ENCODE data around the gene KRT28. TPM values are rescaled to one million over a fixed set of nuclear protein-coding genes. Genes with fewer than 3 reads are reported as not detected.
"Not testable (repeated sequence)": the region's sequence is repeated elsewhere in the genome, so short reads cannot be mapped to it uniquely, and the experiment has no call there.

The KRT28 gene
- total RNA-seq, 1 donor from 2014 or later = not detected

GRCh38 chr17:40782450-40782849, 17.3 kb downstream of the KRT28 start, which contains the start of gene KRT27:
KRT27 (minus strand) TSS chr17:40782550; CDS start chr17:40782493, 57 bp downstream.
- intact Hi-C loops (cut with micrococcal nuclease) = no loop called here

DNA sequence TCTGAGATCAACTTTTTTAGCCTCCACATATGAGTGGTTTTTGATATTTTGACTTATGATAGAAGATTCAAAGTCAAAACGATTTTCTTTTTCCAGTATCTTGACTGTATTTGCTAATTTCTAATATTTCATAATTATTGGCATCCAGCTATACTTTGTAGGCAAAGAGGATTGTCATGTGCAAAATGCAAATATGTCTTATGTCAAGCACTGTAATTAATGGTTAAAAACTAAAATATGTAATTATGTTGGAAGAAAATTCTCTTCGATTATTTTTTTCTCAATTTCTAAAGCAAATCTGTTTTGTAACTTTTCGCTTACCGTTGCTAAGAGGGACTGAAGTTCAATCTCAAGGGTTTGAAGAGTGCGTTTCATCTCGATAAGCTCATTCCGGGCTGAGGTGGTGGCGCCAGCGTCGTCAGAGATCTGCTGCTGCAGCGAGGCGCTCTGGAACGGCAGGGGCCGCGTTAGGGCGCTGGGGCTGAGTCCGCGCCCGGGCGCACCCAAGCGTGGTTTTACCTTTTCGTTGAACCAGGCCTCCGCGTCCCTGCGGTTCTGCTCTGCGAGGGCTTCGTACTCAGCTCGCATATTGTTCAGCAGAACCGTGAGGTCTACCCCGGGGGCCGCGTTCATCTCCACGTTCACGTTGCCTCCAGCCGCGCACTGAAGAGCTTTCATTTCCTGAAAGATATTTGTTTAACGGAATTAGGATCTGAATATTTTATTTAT, 20.4 kb downstream of the KRT28 start:
- intact Hi-C loops (cut with micrococcal nuclease) = no loop called here

DNA sequence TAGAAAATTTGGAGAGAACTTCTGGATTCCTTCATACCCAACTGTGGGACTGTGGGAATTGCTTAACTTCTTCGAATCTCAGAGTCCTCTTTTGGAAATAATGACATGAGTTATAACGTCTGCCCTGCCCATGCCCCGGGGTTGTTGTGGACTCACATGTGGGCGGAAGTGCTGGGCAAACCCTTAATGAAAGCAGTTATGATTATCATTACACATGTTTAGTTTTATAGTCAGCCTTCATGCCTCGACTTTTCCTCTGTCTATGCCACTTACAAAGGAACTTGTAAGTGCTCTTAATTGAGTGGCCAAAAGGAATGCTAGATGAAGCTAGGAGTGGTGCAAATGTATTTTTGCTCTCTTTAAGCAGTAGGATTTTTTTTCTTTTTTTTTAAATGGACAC, 21.3 kb downstream of the KRT28 start:
- intact Hi-C loops (cut with micrococcal nuclease) = no loop called here

DNA sequence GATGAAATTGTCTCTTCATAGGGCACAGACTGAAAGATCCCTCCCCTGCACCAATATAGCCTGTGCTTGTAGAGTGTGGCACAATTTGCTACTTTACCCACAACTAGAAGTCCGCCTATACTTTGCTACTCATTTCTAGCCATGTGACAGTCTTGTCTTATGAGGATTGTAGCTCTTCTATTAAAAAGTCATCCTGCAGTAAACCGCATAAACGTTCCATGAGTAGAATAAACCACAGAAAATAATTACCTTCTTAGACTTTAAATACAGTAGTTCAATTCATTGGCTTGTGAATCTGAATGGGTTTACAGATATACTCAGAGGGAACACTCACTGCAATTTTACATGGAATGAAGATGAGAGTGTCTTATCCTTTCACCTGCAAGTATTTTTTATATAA, 21.8 kb downstream of the KRT28 start:
- intact Hi-C loops (cut with micrococcal nuclease) = no loop called here

DNA sequence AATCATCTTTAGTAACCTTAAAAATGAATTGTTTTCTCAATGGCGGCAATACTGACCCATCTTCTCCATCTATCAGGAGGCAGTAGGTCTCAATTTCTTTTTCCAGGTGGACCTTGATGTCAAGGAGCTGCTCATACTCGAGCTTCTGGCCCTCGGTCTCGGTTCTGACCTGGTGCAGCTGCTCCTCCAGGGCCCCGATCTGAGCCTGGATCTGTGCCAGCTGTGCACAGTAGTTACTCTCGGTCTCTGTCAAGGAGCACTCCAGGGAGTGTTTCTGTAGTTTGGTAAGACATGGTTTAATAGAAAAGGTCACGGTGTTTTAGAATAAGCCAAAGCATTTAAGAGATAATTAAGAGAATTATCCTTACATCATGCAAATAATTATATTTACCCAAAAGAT, 22.3 kb downstream of the KRT28 start:
- intact Hi-C loops (cut with micrococcal nuclease) = no loop called here

- intact Hi-C loops (cut with micrococcal nuclease) = no loop called here
These were observed 23.8 kb downstream of the KRT28 start for GRCh38 chr17:40775945-40776344.

DNA sequence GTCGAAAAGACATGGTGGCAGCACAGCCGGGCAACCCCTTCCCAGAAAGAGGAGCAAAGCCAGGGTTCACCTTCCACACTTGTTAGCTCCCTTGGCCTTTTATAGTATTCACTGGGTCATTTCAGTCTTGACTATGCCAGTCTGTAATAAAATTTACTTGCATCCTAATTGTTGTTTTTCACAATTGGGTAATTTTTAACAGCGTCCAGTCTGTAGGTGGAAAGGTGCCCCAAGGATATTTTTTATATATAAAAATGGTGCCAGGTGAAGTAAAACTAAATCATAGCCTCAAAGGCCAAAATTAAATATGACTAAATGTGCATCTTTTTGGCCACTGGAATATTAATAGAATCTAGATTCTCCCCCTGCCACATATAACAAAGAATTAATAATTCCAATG, 27.7 kb downstream of the KRT28 start, which contains the start of gene KRT26:
KRT26 (minus strand) TSS at position 101 of the 400 bp plus-strand sequence; CDS start at position 13, 88 bp downstream.
- intact Hi-C loops (cut with micrococcal nuclease) = no loop called here

DNA sequence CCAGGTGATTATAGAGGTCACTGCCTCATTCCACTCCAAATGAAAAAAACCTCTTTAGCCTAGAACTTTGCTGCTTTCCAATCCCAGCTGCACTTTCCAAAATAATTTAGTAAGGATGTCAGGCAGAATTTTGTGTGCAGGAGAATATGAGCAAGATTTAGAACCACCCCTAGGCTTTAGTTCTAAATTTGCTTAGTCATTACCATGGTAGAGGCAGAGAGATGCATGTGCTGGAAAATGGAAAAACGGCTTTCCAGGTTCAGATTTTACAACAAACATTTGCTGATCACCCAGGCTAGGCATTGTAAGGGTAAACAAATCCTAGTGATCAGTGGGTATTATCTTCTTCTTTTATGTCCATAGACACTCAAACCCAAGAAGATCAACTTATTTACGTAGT, 34.1 kb downstream of the KRT28 start:
- intact Hi-C loops (cut with micrococcal nuclease) = no loop called here

DNA sequence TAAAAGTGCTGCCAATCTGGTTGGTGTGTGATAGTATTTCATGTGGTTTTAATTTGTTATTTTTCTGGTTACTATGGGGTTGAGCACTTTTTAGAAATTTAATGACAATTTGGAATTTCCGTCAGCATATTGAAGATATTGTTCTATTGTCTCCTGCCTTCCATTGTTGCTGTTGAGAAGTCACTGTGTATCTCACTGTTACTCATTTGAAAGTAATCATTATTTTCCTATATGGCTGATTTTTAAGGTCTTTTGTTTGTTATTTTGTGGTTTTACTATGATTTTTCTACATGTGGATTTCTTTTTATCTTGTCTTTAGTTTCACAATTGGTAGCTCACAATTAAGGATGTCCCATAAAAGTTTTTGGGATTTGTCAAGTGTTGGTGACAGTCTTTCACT, 36.0 kb downstream of the KRT28 start:
- intact Hi-C loops (cut with micrococcal nuclease) = no loop called here

DNA sequence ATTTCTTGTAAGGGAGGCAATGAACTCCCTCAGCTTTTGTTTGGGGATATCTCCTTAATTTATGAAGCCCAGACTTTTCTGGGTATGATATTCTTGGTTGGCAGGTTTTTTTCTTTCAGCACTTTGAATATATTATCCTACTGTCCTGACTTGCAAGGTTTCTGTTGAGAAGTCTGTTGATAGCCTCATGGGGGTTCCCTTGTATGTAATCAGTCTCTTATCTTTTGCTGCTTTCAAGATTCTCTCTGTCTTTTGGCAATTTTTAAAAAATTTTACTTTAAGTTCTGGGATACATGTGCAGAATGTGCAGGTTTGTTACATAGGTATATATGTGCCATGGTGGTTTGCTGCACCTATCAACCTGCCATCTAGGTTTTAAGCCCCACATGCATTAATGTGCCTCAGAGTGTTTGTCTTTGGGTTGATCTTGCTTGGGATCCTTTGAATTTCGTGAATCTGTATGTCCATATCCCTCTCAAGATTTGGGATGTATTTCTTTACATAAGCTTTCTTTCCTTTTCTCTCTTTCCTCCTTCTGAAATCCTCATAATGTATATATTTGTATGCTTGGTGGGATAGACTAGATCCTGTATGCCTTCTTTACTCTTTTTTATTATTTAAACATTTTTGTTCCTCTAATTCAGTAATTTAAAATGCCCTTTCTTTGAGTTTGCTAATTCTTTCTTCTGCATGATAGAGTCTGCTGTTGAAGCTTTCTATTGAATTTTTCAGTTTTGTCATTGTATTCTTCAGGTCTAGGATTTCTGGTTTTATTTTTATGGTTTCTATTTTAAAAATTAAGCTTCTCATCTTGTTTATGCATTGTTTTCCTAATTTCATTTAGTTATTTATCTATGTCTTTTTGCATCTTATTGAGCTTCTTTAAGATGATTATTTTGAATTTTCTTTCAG, 39.4 kb downstream of the KRT28 start:
- intact Hi-C loops (cut with micrococcal nuclease) = no loop called here

- intact Hi-C loops (cut with micrococcal nuclease) = no loop called here
These were observed 44.5 kb downstream of the KRT28 start, which contains the start of gene KRT25 for GRCh38 chr17:40755231-40755630. KRT25 (minus strand) TSS chr17:40755331; CDS start chr17:40755271, 60 bp downstream.

- intact Hi-C loops (cut with micrococcal nuclease) = no loop called here
These were observed 46.0 kb downstream of the KRT28 start for GRCh38 chr17:40753804-40754203.

GRCh38 chr17:40751065-40751464, 48.7 kb downstream of the KRT28 start:
- intact Hi-C loops (cut with micrococcal nuclease) = no loop called here

- intact Hi-C loops (cut with micrococcal nuclease) = no loop called here
These were observed 49.4 kb downstream of the KRT28 start for GRCh38 chr17:40750391-40750790.

GRCh38 chr17:40748666-40749065, 51.1 kb downstream of the KRT28 start:
- intact Hi-C loops (cut with micrococcal nuclease) = not testable (repeated sequence)

Other genes with a start within 250 kb of the KRT28 start
- 169 and 171 TPM in 2 replicates for gene CCR7, start 234.5 kb downstream of the KRT28 start, total RNA-seq
- gene SMARCE1, start 152.1 kb downstream of the KRT28 start, total RNA-seq = 96.3 and 98.8 TPM in 2 replicates
- gene KRT222, start 134.8 kb downstream of the KRT28 start, total RNA-seq = not detected in 2 replicates
- gene KRT24, start 96.2 kb downstream of the KRT28 start, total RNA-seq = not detected in 2 replicates
- gene KRT25, start 44.6 kb downstream of the KRT28 start, total RNA-seq = not detected in 2 replicates
- not detected in 2 replicates for gene KRT26, start 27.8 kb downstream of the KRT28 start, total RNA-seq
- gene KRT27, start 17.4 kb downstream of the KRT28 start, total RNA-seq = not detected in 2 replicates
- 21.0 and 25.6 TPM in 2 replicates for gene KRT10, start 22.7 kb upstream of the KRT28 start, total RNA-seq
- gene KRT12, start 67.3 kb upstream of the KRT28 start, total RNA-seq = not detected in 2 replicates
- not detected in 2 replicates for gene KRT20, start 85.3 kb upstream of the KRT28 start, total RNA-seq
- gene KRT23, start 137.7 kb upstream of the KRT28 start, total RNA-seq = not detected in 2 replicates
- gene KRT39, start 167.0 kb upstream of the KRT28 start, total RNA-seq = not detected in 2 replicates
- gene KRT40, start 184.4 kb upstream of the KRT28 start, total RNA-seq = not detected in 2 replicates
- not detected in 2 replicates for gene KRTAP3-3, start 194.2 kb upstream of the KRT28 start, total RNA-seq
- not detected in 2 replicates for gene KRTAP3-2, start 199.9 kb upstream of the KRT28 start, total RNA-seq
- not detected in 2 replicates for gene KRTAP3-1, start 209.2 kb upstream of the KRT28 start, total RNA-seq
- gene KRTAP1-5, start 227.2 kb upstream of the KRT28 start, total RNA-seq = not detected in 2 replicates
- gene KRTAP1-4, start 230.2 kb upstream of the KRT28 start, total RNA-seq = not detected in 2 replicates
- not detected in 2 replicates for gene KRTAP1-3, start 234.9 kb upstream of the KRT28 start, total RNA-seq
- not detected in 2 replicates for gene KRTAP1-1, start 241.5 kb upstream of the KRT28 start, total RNA-seq
- not detected in 2 replicates for gene KRTAP2-1, start 247.4 kb upstream of the KRT28 start, total RNA-seq

All from T-helper 1 cell treated with Interleukin-12 subunit alpha and Interleukin-12 subunit beta and Interleukin-4 antibody, amounts not matched to agents 30 ng/mL and 1 ng/mL, for 36 hours (primary cell).